ENCODE measurements around the gene PCNA.
A peak's percentile ranks its signal among the peaks of the same experiment; 100 is the strongest.

The PCNA gene

DNA sequence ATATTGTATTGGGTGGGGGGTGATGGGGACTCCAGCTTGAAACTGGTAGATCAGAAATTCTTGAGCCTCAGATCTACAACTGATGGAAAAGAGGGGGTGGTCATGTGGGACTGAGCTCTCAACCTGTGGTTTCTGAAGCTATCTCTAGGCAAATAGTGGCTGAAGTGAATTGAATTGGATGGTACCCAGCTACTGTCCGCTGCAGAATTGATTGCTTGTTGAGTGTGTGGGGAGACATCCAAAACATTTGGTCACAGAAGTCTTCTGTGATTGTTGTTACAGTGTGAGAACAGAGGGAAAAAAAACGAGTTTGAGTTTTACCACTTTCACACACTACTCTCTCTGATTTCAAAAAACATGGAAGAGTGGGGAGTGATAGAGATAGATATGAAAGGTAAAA, 21.9 kb upstream of the PCNA start:
- no peaks in the 10 kb centered on the region for H3K9me3 ChIP-seq (ENCODE audit: low read length)
- H3K36me3 ChIP-seq (ENCODE audit: insufficient read depth, low read length), result no peaks in the 10 kb centered on the region
- no peak overlapping the region for H3K4me2 ChIP-seq (ENCODE audit: low read length)
- no peak overlapping the region for H2AFZ ChIP-seq (ENCODE audit: low read length)
- H3K27me3 ChIP-seq (ENCODE audit: insufficient read depth, low read length), result no peaks in the 10 kb centered on the region
- no peaks in the 10 kb centered on the region for H3K9me2 ChIP-seq (ENCODE audit: low read depth, low read length)
- no peak overlapping the region for H3K27ac ChIP-seq (ENCODE audit: low read depth, low read length, poor library complexity, severe bottlenecking)
- no peaks in the 10 kb centered on the region for H4K20me1 ChIP-seq (ENCODE audit: insufficient read depth, low read length)
- H3K4me1 ChIP-seq (ENCODE audit: insufficient read depth, low read length, severe bottlenecking), result peaks cover 15% of the 10 kb centered on the region
- H3F3A ChIP-seq (ENCODE audit: insufficient read depth, low read length), result no peaks in the 10 kb centered on the region
- TF ChIP-seq, protein P1, sequence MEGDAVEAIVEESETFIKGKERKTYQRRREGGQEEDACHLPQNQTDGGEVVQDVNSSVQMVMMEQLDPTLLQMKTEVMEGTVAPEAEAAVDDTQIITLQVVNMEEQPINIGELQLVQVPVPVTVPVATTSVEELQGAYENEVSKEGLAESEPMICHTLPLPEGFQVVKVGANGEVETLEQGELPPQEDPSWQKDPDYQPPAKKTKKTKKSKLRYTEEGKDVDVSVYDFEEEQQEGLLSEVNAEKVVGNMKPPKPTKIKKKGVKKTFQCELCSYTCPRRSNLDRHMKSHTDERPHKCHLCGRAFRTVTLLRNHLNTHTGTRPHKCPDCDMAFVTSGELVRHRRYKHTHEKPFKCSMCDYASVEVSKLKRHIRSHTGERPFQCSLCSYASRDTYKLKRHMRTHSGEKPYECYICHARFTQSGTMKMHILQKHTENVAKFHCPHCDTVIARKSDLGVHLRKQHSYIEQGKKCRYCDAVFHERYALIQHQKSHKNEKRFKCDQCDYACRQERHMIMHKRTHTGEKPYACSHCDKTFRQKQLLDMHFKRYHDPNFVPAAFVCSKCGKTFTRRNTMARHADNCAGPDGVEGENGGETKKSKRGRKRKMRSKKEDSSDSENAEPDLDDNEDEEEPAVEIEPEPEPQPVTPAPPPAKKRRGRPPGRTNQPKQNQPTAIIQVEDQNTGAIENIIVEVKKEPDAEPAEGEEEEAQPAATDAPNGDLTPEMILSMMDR (IDR thresholded peaks at IDR 0.05; ENCODE audit: low read length), result no peak
- no peak for TF ChIP-seq EZH2 (IDR thresholded peaks at IDR 0.05; ENCODE audit: borderline replicate concordance, low read length)
- peaks cover 10% of the 10 kb centered on the region; the same call in 1 of the 2 replicates for H3K79me2 ChIP-seq (ENCODE audit: insufficient read depth, low read length)
- no peak overlapping the region for H3K9ac ChIP-seq (ENCODE audit: low read length)
- no peak overlapping the region for H3K4me3 ChIP-seq (ENCODE audit: low read depth, low read length, poor library complexity, severe bottlenecking)

- H3K4me3 ChIP-seq (ENCODE audit: low read depth, low read length, poor library complexity, severe bottlenecking), result no peak overlapping the region
- H4K20me1 ChIP-seq (ENCODE audit: insufficient read depth, low read length), result no peaks in the 10 kb centered on the region
- no peaks in the 10 kb centered on the region for H3K36me3 ChIP-seq (ENCODE audit: insufficient read depth, low read length)
- H3K9ac ChIP-seq (ENCODE audit: low read length), result no peak overlapping the region
- no peak for TF ChIP-seq EZH2 (IDR thresholded peaks at IDR 0.05; ENCODE audit: borderline replicate concordance, low read length)
- TF ChIP-seq, protein P1 (IDR thresholded peaks at IDR 0.05; ENCODE audit: low read length), result no peak
- no peaks in the 10 kb centered on the region for H3K9me3 ChIP-seq (ENCODE audit: low read length)
- H3K9me2 ChIP-seq (ENCODE audit: low read depth, low read length), result no peaks in the 10 kb centered on the region
- peaks cover 8% of the 10 kb centered on the region; the same call in 1 of the 2 replicates for H3K79me2 ChIP-seq (ENCODE audit: insufficient read depth, low read length)
- H3K27ac ChIP-seq (ENCODE audit: low read depth, low read length, poor library complexity, severe bottlenecking), result no peak overlapping the region
- H3K4me1 ChIP-seq (ENCODE audit: insufficient read depth, low read length, severe bottlenecking), result peaks cover 13% of the 10 kb centered on the region
- H3K4me2 ChIP-seq (ENCODE audit: low read length), result no peak overlapping the region
- H2AFZ ChIP-seq (ENCODE audit: low read length), result no peak overlapping the region
- no peaks in the 10 kb centered on the region for H3F3A ChIP-seq (ENCODE audit: insufficient read depth, low read length)
- no peaks in the 10 kb centered on the region for H3K27me3 ChIP-seq (ENCODE audit: insufficient read depth, low read length)
Measured at GRCh38 chr20:5140195-5140594, 20.4 kb upstream of the PCNA start.

- H4K20me1 ChIP-seq (ENCODE audit: insufficient read depth, low read length), result no peaks in the 10 kb centered on the region
- H3K27ac ChIP-seq (ENCODE audit: low read depth, low read length, poor library complexity, severe bottlenecking), result no peak overlapping the region
- peak overlapping the region; percentile 5; the same call in 1 of the 2 replicates for H3K4me2 ChIP-seq (ENCODE audit: low read length)
- H3K4me3 ChIP-seq (ENCODE audit: low read depth, low read length, poor library complexity, severe bottlenecking), result no peak overlapping the region
- H3K36me3 ChIP-seq (ENCODE audit: insufficient read depth, low read length), result no peaks in the 10 kb centered on the region
- H3F3A ChIP-seq (ENCODE audit: insufficient read depth, low read length), result no peaks in the 10 kb centered on the region
- TF ChIP-seq EZH2 (IDR thresholded peaks at IDR 0.05; ENCODE audit: borderline replicate concordance, low read length), result no peak
- TF ChIP-seq, protein P1 (IDR thresholded peaks at IDR 0.05; ENCODE audit: low read length), result no peak
- no peak overlapping the region for H2AFZ ChIP-seq (ENCODE audit: low read length)
- H3K9me2 ChIP-seq (ENCODE audit: low read depth, low read length), result no peaks in the 10 kb centered on the region
- H3K9me3 ChIP-seq (ENCODE audit: low read length), result no peaks in the 10 kb centered on the region
- H3K79me2 ChIP-seq (ENCODE audit: insufficient read depth, low read length), result peaks cover 30% of the 10 kb centered on the region
- no peaks in the 10 kb centered on the region for H3K27me3 ChIP-seq (ENCODE audit: insufficient read depth, low read length)
- peaks cover 23% of the 10 kb centered on the region for H3K4me1 ChIP-seq (ENCODE audit: insufficient read depth, low read length, severe bottlenecking)
- no peak overlapping the region for H3K9ac ChIP-seq (ENCODE audit: low read length)
Measured at GRCh38 chr20:5136096-5136495, 16.3 kb upstream of the PCNA start.

All from OCI-LY1 (cell line).